ENCODE results near the gene DMTF1. TPM values are rescaled to one million over a fixed set of nuclear protein-coding genes. Genes with fewer than 3 reads are reported as not detected.

DMTF1 gene
- total and polyA plus RNA-seq, 2 donors (not counting 1 experiment from before 2014, with no cell fraction given) = 51.6 to 97.1 TPM

DNA sequence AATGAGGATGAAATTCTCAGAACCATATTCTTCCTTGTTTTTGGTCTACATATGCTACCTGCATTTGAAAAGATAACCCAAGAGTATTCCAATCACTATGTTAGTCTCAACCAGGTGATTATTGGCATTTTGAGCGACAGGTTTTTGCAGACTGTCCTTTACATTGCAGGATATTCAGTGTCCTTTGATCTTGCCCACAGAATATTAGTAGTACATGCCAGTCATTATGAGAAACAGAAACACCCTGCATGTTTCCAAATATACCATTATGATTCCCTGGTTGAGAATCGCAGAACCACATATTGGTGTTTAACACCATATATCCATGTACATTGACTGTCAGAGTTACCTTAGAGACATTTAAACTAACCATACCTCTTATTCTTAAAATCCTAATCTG is 36.7 kb downstream of the DMTF1 start:
- H3K4me2 ChIP-seq (ENCODE audit: extremely low read depth, insufficient read depth, low read length) = no peak overlapping the region
- no peaks in the 10 kb centered on the region for H3K79me2 ChIP-seq (ENCODE audit: control insufficient read depth, insufficient read depth, low read length)
- H2AFZ ChIP-seq (ENCODE audit: low read length) = no peak overlapping the region
- H3K4me1 ChIP-seq (ENCODE audit: control insufficient read depth, extremely low read depth, insufficient read depth, low read length) = no peaks in the 10 kb centered on the region
- no peak overlapping the region for H3K27ac ChIP-seq (ENCODE audit: insufficient read depth, low read length)
- DNase-seq (ENCODE audit: low read depth in 2 of 2) = no peak
- H3K36me3 ChIP-seq (ENCODE audit: control insufficient read depth, insufficient read depth, low read length) = peaks cover 9% of the 10 kb centered on the region
- no peaks in the 10 kb centered on the region for H4K20me1 ChIP-seq (ENCODE audit: control insufficient read depth, extremely low read depth, insufficient read depth, low read length)
- no peaks in the 10 kb centered on the region for H3K9me3 ChIP-seq (ENCODE audit: control insufficient read depth, insufficient read depth, low read depth, low read length)
- no peak overlapping the region for H3K9ac ChIP-seq (ENCODE audit: insufficient read depth, low read length)
- no peak for TF ChIP-seq EZH2 (IDR thresholded peaks at IDR 0.05; ENCODE audit: low read length, missing control alignments)
- TF ChIP-seq, protein P1, sequence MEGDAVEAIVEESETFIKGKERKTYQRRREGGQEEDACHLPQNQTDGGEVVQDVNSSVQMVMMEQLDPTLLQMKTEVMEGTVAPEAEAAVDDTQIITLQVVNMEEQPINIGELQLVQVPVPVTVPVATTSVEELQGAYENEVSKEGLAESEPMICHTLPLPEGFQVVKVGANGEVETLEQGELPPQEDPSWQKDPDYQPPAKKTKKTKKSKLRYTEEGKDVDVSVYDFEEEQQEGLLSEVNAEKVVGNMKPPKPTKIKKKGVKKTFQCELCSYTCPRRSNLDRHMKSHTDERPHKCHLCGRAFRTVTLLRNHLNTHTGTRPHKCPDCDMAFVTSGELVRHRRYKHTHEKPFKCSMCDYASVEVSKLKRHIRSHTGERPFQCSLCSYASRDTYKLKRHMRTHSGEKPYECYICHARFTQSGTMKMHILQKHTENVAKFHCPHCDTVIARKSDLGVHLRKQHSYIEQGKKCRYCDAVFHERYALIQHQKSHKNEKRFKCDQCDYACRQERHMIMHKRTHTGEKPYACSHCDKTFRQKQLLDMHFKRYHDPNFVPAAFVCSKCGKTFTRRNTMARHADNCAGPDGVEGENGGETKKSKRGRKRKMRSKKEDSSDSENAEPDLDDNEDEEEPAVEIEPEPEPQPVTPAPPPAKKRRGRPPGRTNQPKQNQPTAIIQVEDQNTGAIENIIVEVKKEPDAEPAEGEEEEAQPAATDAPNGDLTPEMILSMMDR (conservative IDR thresholded peaks at IDR 0.05 in 1 of 2, IDR thresholded peaks at IDR 0.05 in 1 of 2; ENCODE audit: low read depth in 1 of 2, low read length in 2 of 2) = no peak
- no peak overlapping the region for H3K4me3 ChIP-seq (replicated peaks in 1 of 4; ENCODE audit: control extremely low read depth in 1 of 4, insufficient read depth in 1 of 4, low read depth in 3 of 4, low read length in 4 of 4)
- H3K27me3 ChIP-seq (ENCODE audit: control insufficient read depth, insufficient read depth, low read length) = no peaks in the 10 kb centered on the region

DNA sequence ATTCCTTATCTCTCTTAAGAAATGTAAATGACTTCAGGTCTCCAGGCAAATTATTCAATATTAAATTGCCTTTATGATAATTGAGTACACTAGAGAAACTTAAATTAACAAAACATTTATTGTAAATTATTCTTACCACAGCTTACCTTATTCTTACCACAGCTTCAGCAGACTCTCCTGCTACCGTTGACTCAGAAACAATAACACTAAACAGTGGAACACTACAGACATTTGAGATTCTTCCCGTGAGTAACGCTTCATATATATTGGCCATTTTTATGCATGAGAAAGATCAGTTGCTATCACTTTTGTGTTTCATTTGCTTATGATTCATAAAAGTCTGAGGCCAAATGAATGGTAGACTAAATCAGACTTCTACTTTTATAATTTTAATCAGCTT is 38.5 kb downstream of the DMTF1 start:
- no peak for TF ChIP-seq EZH2 (IDR thresholded peaks at IDR 0.05; ENCODE audit: low read length, missing control alignments)
- TF ChIP-seq, protein P1 (conservative IDR thresholded peaks at IDR 0.05 in 1 of 2, IDR thresholded peaks at IDR 0.05 in 1 of 2; ENCODE audit: low read depth in 1 of 2, low read length in 2 of 2) = no peak
- H3K4me2 ChIP-seq (ENCODE audit: extremely low read depth, insufficient read depth, low read length) = no peak overlapping the region
- no peak overlapping the region for H3K4me3 ChIP-seq (replicated peaks in 1 of 4; ENCODE audit: control extremely low read depth in 1 of 4, insufficient read depth in 1 of 4, low read depth in 3 of 4, low read length in 4 of 4)
- H3K9me3 ChIP-seq (ENCODE audit: control insufficient read depth, insufficient read depth, low read depth, low read length) = no peaks in the 10 kb centered on the region
- H3K27ac ChIP-seq (ENCODE audit: insufficient read depth, low read length) = no peak overlapping the region
- no peaks in the 10 kb centered on the region for H3K4me1 ChIP-seq (ENCODE audit: control insufficient read depth, extremely low read depth, insufficient read depth, low read length)
- no peaks in the 10 kb centered on the region for H4K20me1 ChIP-seq (ENCODE audit: control insufficient read depth, extremely low read depth, insufficient read depth, low read length)
- no peak overlapping the region for H2AFZ ChIP-seq (ENCODE audit: low read length)
- H3K79me2 ChIP-seq (ENCODE audit: control insufficient read depth, insufficient read depth, low read length) = no peaks in the 10 kb centered on the region
- peaks cover 11% of the 10 kb centered on the region for H3K36me3 ChIP-seq (ENCODE audit: control insufficient read depth, insufficient read depth, low read length)
- no peak overlapping the region for H3K9ac ChIP-seq (ENCODE audit: insufficient read depth, low read length)
- no peak for DNase-seq (ENCODE audit: low read depth in 2 of 2)
- no peaks in the 10 kb centered on the region for H3K27me3 ChIP-seq (ENCODE audit: control insufficient read depth, insufficient read depth, low read length)

DNA sequence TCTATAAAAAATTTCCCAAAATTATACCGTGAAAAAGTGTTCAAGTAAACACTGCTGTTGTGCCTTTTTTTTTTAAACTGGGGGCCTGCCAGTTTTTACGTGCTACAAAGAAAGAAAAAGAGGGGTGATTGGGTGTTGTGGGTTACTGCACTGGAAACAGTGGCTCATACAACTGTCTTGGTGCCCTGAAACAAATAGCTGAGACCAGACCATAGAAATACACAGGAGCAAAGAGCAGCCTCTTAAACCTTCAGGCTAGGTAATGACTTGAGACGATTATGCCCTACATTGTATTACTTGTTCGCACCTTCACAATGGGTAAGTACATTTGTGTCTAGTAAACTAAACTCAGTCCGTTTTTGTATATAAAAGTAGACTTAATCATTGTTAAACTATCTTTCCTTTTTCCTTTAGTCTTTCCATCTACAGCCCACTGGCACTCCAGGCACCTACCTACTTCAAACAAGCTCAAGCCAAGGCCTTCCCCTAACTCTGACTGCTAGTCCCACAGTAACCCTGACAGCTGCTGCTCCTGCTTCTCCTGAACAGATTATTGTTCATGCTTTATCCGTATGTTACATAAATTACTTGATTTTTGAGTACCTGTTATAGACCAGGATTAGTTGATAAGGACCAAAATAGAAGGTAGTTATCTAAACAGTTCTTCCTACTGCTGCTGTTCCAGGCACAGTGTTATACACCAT is 40.7 kb downstream of the DMTF1 start:
- Histone ChIP-seq H3K4me1 (ENCODE audit: control insufficient read depth, extremely low read depth, insufficient read depth, low read length) (no peaks in the 10 kb centered on the region), H3K27me3 (ENCODE audit: control insufficient read depth, insufficient read depth, low read length) (no peaks in the 10 kb centered on the region), H3K36me3 (ENCODE audit: control insufficient read depth, insufficient read depth, low read length) (peaks cover 10% of the 10 kb centered on the region), H3K27ac (ENCODE audit: insufficient read depth, low read length) (no peak overlapping the region), H3K9me3 (ENCODE audit: control insufficient read depth, insufficient read depth, low read depth, low read length) (no peaks in the 10 kb centered on the region), H3K4me2 (ENCODE audit: extremely low read depth, insufficient read depth, low read length) (no peak overlapping the region), H2AFZ (ENCODE audit: low read length) (no peak overlapping the region), H3K4me3 (replicated peaks in 1 of 4; ENCODE audit: control extremely low read depth in 1 of 4, insufficient read depth in 1 of 4, low read depth in 3 of 4, low read length in 4 of 4) (no peak overlapping the region), H4K20me1 (ENCODE audit: control insufficient read depth, extremely low read depth, insufficient read depth, low read length) (no peaks in the 10 kb centered on the region), H3K9ac (ENCODE audit: insufficient read depth, low read length) (no peak overlapping the region), H3K79me2 (ENCODE audit: control insufficient read depth, insufficient read depth, low read length) (no peaks in the 10 kb centered on the region)
- no peak for DNase-seq (ENCODE audit: low read depth in 2 of 2)
- TF ChIP-seq, protein P1 (conservative IDR thresholded peaks at IDR 0.05 in 1 of 2, IDR thresholded peaks at IDR 0.05 in 1 of 2; ENCODE audit: low read depth in 1 of 2, low read length in 2 of 2) = no peak
- no peak for TF ChIP-seq EZH2 (IDR thresholded peaks at IDR 0.05; ENCODE audit: low read length, missing control alignments)

Measured in fibroblast of lung (primary cell).